Measurements from ENCODE around the gene JAG2.
A peak's percentile ranks its signal among the peaks of the same experiment; 100 is the strongest.

Gene JAG2

GRCh38 chr14:105157872-105158271, 10.7 kb downstream of the JAG2 start:
- Histone ChIP-seq H2BK12ac (ENCODE audit: low read length) (no peak overlapping the region), H3K79me1 (ENCODE audit: low read length) (no peaks in the 10 kb centered on the region), H3K4ac (ENCODE audit: low read depth, low read length) (no peak overlapping the region), H4K12ac (ENCODE audit: low read depth, low read length) (no peak overlapping the region), H3K23ac (ENCODE audit: low read length) (no peak overlapping the region), H3K18ac (ENCODE audit: low read length) (no peak overlapping the region), H3K36me3 (ENCODE audit: control insufficient read depth in 1 of 2, insufficient read depth in 2 of 2, low read length in 2 of 2) (no peaks in the 10 kb centered on the region), H4K91ac (ENCODE audit: low read depth, low read length) (no peak overlapping the region), H3K9me3 (ENCODE audit: insufficient read depth, low read depth, low read length) (peaks cover 5% of the 10 kb centered on the region), H3K14ac (ENCODE audit: low read length) (no peak overlapping the region), H3K4me1 (ENCODE audit: control insufficient read depth in 1 of 2, insufficient read depth in 2 of 2, low read length in 2 of 2) (no peaks in the 10 kb centered on the region), H2AK5ac (ENCODE audit: low read length) (no peak overlapping the region), H2BK120ac (ENCODE audit: insufficient read depth, low read length, poor library complexity) (no peak overlapping the region), H2BK5ac (ENCODE audit: low read depth, low read length, poor library complexity) (no peak overlapping the region), H3K4me2 (ENCODE audit: low read length) (no peak overlapping the region), H3K27ac (ENCODE audit: low read depth, low read length) (no peak overlapping the region), H3K27me3 (ENCODE audit: insufficient read depth, low read length) (no peaks in the 10 kb centered on the region), H3K9ac (ENCODE audit: low read length) (no peak overlapping the region), H3K4me3 (ENCODE audit: low read depth, low read length) (peak overlapping the region; percentile 33), H2AFZ (ENCODE audit: insufficient read depth, low read length, poor library complexity) (no peak overlapping the region), H4K8ac (ENCODE audit: low read depth, low read length) (no peak overlapping the region), H3K79me2 (ENCODE audit: control insufficient read depth, insufficient read depth, low read length, poor library complexity) (no peaks in the 10 kb centered on the region)
- DNase-seq: no peak
- WGBS (ENCODE audit: extremely low coverage, insufficient coverage, insufficient read length): no CpG with 5 or more reads among the region's 15 CpGs

DNA sequence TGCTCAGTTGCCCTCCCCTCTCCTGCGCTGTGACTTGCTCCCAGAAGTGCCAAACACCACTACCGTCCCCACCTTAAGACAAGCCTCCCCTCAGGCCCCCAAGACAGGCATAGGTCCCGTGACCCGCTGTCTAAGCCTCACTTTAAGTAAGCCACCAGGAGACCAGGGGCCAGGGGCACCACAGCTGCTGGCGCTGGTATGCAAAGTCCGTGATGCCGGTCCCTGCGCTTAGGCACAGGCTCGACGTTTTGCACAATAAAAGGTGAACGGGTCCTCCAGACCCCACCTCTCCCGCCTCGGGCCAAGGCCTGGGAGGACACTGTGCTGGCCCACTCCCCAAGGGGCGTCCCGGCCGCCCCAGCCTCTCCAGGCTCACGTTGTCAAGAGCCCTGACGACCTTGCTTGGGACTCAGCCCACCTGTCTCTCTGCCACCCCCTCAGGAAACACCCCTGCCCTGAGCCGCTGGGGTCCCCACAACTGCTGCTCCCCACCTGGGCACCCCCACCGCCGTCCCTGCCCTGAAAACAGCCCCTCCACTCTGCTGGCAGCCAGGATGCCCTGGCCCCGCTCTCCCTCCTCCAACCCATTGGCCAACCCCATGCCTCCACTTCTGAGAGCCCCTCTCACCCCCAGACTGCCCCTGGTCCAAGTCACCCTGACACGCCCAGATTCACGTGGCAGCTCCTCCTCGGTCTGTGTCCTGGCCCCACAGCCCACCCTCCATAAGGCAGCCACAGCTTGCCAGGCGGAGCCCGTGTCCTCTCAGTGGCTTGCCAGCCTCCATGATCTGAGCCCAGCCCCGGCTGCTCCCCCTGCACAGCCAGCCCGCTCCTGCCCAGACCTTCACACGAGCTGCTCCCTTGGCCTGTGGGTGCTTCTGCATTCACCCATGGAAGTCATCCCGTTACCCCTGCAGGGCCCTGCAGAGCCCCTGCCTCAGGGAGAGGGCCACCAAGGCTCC, 11.9 kb downstream of the JAG2 start:
- H3K9me3 ChIP-seq (ENCODE audit: insufficient read depth, low read depth, low read length): peaks cover 3% of the 10 kb centered on the region
- no peak overlapping the region for H3K4ac ChIP-seq (ENCODE audit: low read depth, low read length)
- no peak overlapping the region for H2BK5ac ChIP-seq (ENCODE audit: low read depth, low read length, poor library complexity)
- no peaks in the 10 kb centered on the region for H3K27me3 ChIP-seq (ENCODE audit: insufficient read depth, low read length)
- no peak overlapping the region for H3K9ac ChIP-seq (ENCODE audit: low read length)
- H3K4me3 ChIP-seq (ENCODE audit: low read depth, low read length): no peak overlapping the region
- no peaks in the 10 kb centered on the region for H3K36me3 ChIP-seq (ENCODE audit: control insufficient read depth in 1 of 2, insufficient read depth in 2 of 2, low read length in 2 of 2)
- H2BK12ac ChIP-seq (ENCODE audit: low read length): no peak overlapping the region
- H2AFZ ChIP-seq (ENCODE audit: insufficient read depth, low read length, poor library complexity): no peak overlapping the region
- no peak overlapping the region for H3K14ac ChIP-seq (ENCODE audit: low read length)
- H3K79me1 ChIP-seq (ENCODE audit: low read length): no peaks in the 10 kb centered on the region
- H3K4me1 ChIP-seq (ENCODE audit: control insufficient read depth in 1 of 2, insufficient read depth in 2 of 2, low read length in 2 of 2): no peaks in the 10 kb centered on the region
- DNase-seq: no peak
- no peak overlapping the region for H3K23ac ChIP-seq (ENCODE audit: low read length)
- H3K18ac ChIP-seq (ENCODE audit: low read length): no peak overlapping the region
- no peak overlapping the region for H4K8ac ChIP-seq (ENCODE audit: low read depth, low read length)
- H3K27ac ChIP-seq (ENCODE audit: low read depth, low read length): no peak overlapping the region
- no peaks in the 10 kb centered on the region for H3K79me2 ChIP-seq (ENCODE audit: control insufficient read depth, insufficient read depth, low read length, poor library complexity)
- H3K4me2 ChIP-seq (ENCODE audit: low read length): no peak overlapping the region
- H2AK5ac ChIP-seq (ENCODE audit: low read length): no peak overlapping the region
- no peak overlapping the region for H2BK120ac ChIP-seq (ENCODE audit: insufficient read depth, low read length, poor library complexity)
- no peak overlapping the region for H4K12ac ChIP-seq (ENCODE audit: low read depth, low read length)
- no peak overlapping the region for H4K91ac ChIP-seq (ENCODE audit: low read depth, low read length)
- WGBS (ENCODE audit: extremely low coverage, insufficient coverage, insufficient read length): no CpG with 5 or more reads among the region's 31 CpGs

DNA sequence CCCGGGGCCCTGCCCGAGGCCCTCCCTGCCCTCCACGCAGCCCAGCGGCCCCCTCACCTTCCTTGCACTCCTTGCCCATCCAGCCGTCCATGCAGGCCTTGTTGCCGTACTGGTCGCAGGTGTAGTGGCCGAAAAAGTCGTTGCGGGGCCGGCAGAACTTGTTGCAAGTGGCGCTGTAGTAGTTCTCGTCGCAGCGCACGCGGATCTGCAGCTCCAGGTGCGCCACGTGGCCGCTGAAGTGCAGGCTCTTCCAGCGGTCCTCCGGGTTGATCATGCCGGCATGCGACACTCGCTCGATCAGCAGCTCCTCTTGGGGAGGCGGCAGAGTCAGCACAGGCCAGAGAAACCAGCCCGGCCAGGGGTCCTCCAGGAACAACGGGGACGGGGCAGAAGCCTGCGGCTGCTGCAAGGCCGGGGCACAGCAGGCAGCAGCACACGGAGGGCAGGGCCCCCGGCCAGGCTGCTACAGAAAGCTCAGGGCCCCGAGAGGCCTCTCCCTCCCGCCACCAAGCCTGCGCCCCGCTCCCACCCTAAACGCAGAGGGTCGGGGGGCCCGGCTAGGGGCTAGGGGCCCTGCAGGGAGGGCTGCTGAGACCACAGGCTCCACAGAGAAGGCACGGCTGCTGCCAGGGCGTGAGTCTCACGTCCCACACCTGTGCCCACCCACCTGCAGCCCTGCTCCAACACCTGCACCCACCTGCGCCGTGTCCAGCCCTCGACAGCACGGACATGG, 12.7 kb downstream of the JAG2 start:
- Histone ChIP-seq H3K9me3 (ENCODE audit: insufficient read depth, low read depth, low read length) (peaks cover 3% of the 10 kb centered on the region), H3K36me3 (ENCODE audit: control insufficient read depth in 1 of 2, insufficient read depth in 2 of 2, low read length in 2 of 2) (no peaks in the 10 kb centered on the region), H3K4me1 (ENCODE audit: control insufficient read depth in 1 of 2, insufficient read depth in 2 of 2, low read length in 2 of 2) (no peaks in the 10 kb centered on the region), H4K91ac (ENCODE audit: low read depth, low read length) (no peak overlapping the region), H3K18ac (ENCODE audit: low read length) (no peak overlapping the region), H4K8ac (ENCODE audit: low read depth, low read length) (no peak overlapping the region), H3K79me1 (ENCODE audit: low read length) (no peaks in the 10 kb centered on the region), H3K4me2 (ENCODE audit: low read length) (no peak overlapping the region), H3K4me3 (ENCODE audit: low read depth, low read length) (no peak overlapping the region), H3K79me2 (ENCODE audit: control insufficient read depth, insufficient read depth, low read length, poor library complexity) (no peaks in the 10 kb centered on the region), H4K12ac (ENCODE audit: low read depth, low read length) (no peak overlapping the region), H3K27me3 (ENCODE audit: insufficient read depth, low read length) (no peaks in the 10 kb centered on the region), H2BK120ac (ENCODE audit: insufficient read depth, low read length, poor library complexity) (no peak overlapping the region), H3K9ac (ENCODE audit: low read length) (no peak overlapping the region), H3K14ac (ENCODE audit: low read length) (no peak overlapping the region), H3K27ac (ENCODE audit: low read depth, low read length) (no peak overlapping the region), H3K4ac (ENCODE audit: low read depth, low read length) (no peak overlapping the region), H2AFZ (ENCODE audit: insufficient read depth, low read length, poor library complexity) (no peak overlapping the region), H2BK12ac (ENCODE audit: low read length) (no peak overlapping the region), H2BK5ac (ENCODE audit: low read depth, low read length, poor library complexity) (no peak overlapping the region), H2AK5ac (ENCODE audit: low read length) (no peak overlapping the region), H3K23ac (ENCODE audit: low read length) (no peak overlapping the region)
- no peak for DNase-seq
- WGBS (ENCODE audit: extremely low coverage, insufficient coverage, insufficient read length): no CpG with 5 or more reads among the region's 48 CpGs

DNA sequence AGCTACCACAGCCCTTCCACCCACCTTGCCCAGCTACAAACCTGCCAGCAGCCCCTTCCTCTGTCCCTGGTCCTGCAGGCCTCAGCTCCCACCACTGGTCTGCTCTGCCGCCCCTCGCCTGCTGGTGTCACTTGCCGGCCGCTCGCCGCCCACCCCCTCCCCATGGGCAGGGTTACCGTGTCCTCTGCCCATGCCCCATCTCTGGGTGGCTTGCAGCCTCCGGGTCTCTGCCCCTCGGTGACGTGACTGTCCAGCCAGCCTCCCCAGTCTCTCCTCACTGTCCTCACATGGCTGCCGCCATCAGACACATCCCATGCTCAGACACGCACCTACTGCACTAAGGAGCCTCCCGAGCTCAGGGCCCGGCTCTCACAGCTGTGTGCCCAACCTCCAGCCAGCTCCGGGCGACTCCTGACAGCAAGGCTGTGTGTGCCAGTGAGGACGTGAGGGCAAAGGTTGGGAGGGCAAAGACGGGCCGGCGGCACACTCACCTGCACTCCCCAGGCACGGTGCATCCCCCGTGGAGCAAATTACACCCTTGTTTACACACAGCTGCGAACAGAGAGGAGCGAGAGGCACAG, 13.4 kb downstream of the JAG2 start:
- no peak overlapping the region for H2AFZ ChIP-seq (ENCODE audit: insufficient read depth, low read length, poor library complexity)
- H3K18ac ChIP-seq (ENCODE audit: low read length): no peak overlapping the region
- H3K23ac ChIP-seq (ENCODE audit: low read length): no peak overlapping the region
- H3K4me3 ChIP-seq (ENCODE audit: low read depth, low read length): no peak overlapping the region
- no peak overlapping the region for H4K91ac ChIP-seq (ENCODE audit: low read depth, low read length)
- H2AK5ac ChIP-seq (ENCODE audit: low read length): no peak overlapping the region
- no peak overlapping the region for H3K4me2 ChIP-seq (ENCODE audit: low read length)
- H3K36me3 ChIP-seq (ENCODE audit: control insufficient read depth in 1 of 2, insufficient read depth in 2 of 2, low read length in 2 of 2): no peaks in the 10 kb centered on the region
- H3K79me2 ChIP-seq (ENCODE audit: control insufficient read depth, insufficient read depth, low read length, poor library complexity): no peaks in the 10 kb centered on the region
- H4K12ac ChIP-seq (ENCODE audit: low read depth, low read length): no peak overlapping the region
- no peak overlapping the region for H2BK120ac ChIP-seq (ENCODE audit: insufficient read depth, low read length, poor library complexity)
- WGBS (ENCODE audit: extremely low coverage, insufficient coverage, insufficient read length): no CpG with 5 or more reads among the region's 24 CpGs
- no peak for DNase-seq
- no peaks in the 10 kb centered on the region for H3K4me1 ChIP-seq (ENCODE audit: control insufficient read depth in 1 of 2, insufficient read depth in 2 of 2, low read length in 2 of 2)
- no peak overlapping the region for H3K14ac ChIP-seq (ENCODE audit: low read length)
- no peak overlapping the region for H3K9ac ChIP-seq (ENCODE audit: low read length)
- H4K8ac ChIP-seq (ENCODE audit: low read depth, low read length): no peak overlapping the region
- H3K9me3 ChIP-seq (ENCODE audit: insufficient read depth, low read depth, low read length): peaks cover 3% of the 10 kb centered on the region
- H2BK5ac ChIP-seq (ENCODE audit: low read depth, low read length, poor library complexity): no peak overlapping the region
- no peaks in the 10 kb centered on the region for H3K79me1 ChIP-seq (ENCODE audit: low read length)
- H3K27me3 ChIP-seq (ENCODE audit: insufficient read depth, low read length): no peaks in the 10 kb centered on the region
- H2BK12ac ChIP-seq (ENCODE audit: low read length): no peak overlapping the region
- no peak overlapping the region for H3K27ac ChIP-seq (ENCODE audit: low read depth, low read length)
- H3K4ac ChIP-seq (ENCODE audit: low read depth, low read length): no peak overlapping the region

All from trophoblast cell (in vitro differentiated cells and primary cell).